HEK293T (cell line): ENCODE results near the gene VTCN1.

Experiments
- BHLHE40 ChIP-seq: fragments of 450-650 bp; IDR thresholded peaks from 2 replicates; pipeline ENCODE4 v1.6.1; 2016; ENCODE audit warnings: mild to moderate bottlenecking, moderate library complexity, borderline replicate concordance
- ELF4 ChIP-seq: fragments of 450-650 bp; IDR thresholded peaks from 2 replicates; pipeline ENCODE4 v1.6.1; 2017; ENCODE audit warnings: antibody characterized with exemption
- SP1 ChIP-seq: fragments of 450-650 bp; IDR thresholded peaks from 2 replicates; pipeline ENCODE4 v1.6.1; 2017
- SUZ12 ChIP-seq: fragments of 450-650 bp; IDR thresholded peaks from 2 replicates; pipeline ENCODE4 v1.6.1; 2016; ENCODE audit warnings: mild to moderate bottlenecking
- TARDBP ChIP-seq: fragments of 450-650 bp; IDR thresholded peaks from 2 replicates; pipeline ENCODE4 v1.6.1; 2016

DNA sequence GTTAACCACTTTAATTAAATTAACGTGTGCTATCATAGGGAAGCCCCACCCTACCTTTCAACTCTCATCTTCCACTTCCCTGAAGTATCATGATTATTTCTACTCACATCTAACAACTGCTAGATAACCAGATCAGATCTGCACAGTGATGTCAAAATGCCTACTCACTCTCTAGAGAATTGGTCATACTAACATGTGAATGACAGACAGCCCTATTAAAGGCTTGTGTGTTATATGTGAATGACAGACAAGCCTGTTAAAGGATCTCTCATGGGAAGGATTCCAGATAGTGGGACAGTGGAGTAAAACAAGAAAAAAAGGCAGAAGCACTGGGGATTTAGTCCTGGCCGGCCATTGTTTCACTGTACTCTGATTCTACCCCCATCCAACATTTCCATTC lies 12.6 kb downstream of the VTCN1 start:
- TF ChIP-seq SP1 = no peak
- TF ChIP-seq TARDBP = no peak
- no peak for TF ChIP-seq SUZ12
- no peak for TF ChIP-seq ELF4
- no peak for TF ChIP-seq BHLHE40
